ENCODE measurements around the gene IDH3G. TPM values are rescaled to one million over a fixed set of nuclear protein-coding genes. Genes with fewer than 3 reads are reported as not detected.

The IDH3G gene
- total and polyA plus RNA-seq, 2 of the 8 experiments (the other 6 are each of a cell fraction or from before 2014, with no cell fraction given), result 39.4 to 66.7 TPM

- no peaks in the 10 kb centered on the region for H3K27me3 ChIP-seq (replicated peaks in 1 of 4; ENCODE audit: control insufficient read depth in 3 of 4, extremely low read depth in 1 of 4, insufficient read depth in 3 of 4, low read length in 3 of 4)
- no peaks in the 10 kb centered on the region for H3K9me3 ChIP-seq (ENCODE audit: insufficient read depth in 2 of 2, low read depth in 1 of 2, low read length in 1 of 2)
- no peak overlapping the region for H2BK15ac ChIP-seq (ENCODE audit: low read length)
- H3K18ac ChIP-seq (ENCODE audit: extremely low read depth, low read length), result no peak overlapping the region
- no peaks in the 10 kb centered on the region for H3K23me2 ChIP-seq (ENCODE audit: low read depth, low read length)
- H2BK5ac ChIP-seq (ENCODE audit: low read depth, low read length), result no peak overlapping the region
- peaks cover 0 to 5% (median 2%) of the 10 kb centered on the region in 4 experiments; a peak in 3 of 7 replicates for H3K4me1 ChIP-seq (replicated peaks in 1 of 4; ENCODE audit: control insufficient read depth in 3 of 4, insufficient read depth in 4 of 4, low read length in 3 of 4)
- FAIRE-seq (no peak), DNase-seq (ENCODE audit: low read depth in 1 of 2, low spot score in 2 of 2) (no peak)
- H3K27ac ChIP-seq (ENCODE audit: low read depth, low read length), result no peak overlapping the region
- ChIA-PET POLR2A (ENCODE audit: partially characterized antibody) (interaction anchor here (1.1 kb wide), 1 partner anchor 12 kb away, joined by 3 read pairs; no protein-coding TSS in a partner anchor), CTCF (ENCODE audit: partially characterized antibody) (interaction anchor here (0.6 kb wide), 1 partner anchor 175 kb away, joined by 3 read pairs; no protein-coding TSS in a partner anchor)
- no peak overlapping the region for H3K14ac ChIP-seq (ENCODE audit: insufficient read length)
- H3K56ac ChIP-seq (replicated peaks; ENCODE audit: insufficient read length, low read depth, low read length), result no peak overlapping the region
- no peaks in the 10 kb centered on the region for H3K79me2 ChIP-seq (ENCODE audit: control insufficient read depth in 1 of 2, insufficient read depth in 2 of 2, low read length in 2 of 2)
- H2BK20ac ChIP-seq (ENCODE audit: low read length), result no peak overlapping the region
- no peaks in the 10 kb centered on the region for H3K79me1 ChIP-seq (ENCODE audit: low read depth, low read length)
- H4K5ac ChIP-seq (ENCODE audit: insufficient read length, low read depth, low read length), result no peak overlapping the region
- H4K91ac ChIP-seq (replicated peaks; ENCODE audit: insufficient read length, low read length), result no peak overlapping the region
- no peak overlapping the region for H3K4me2 ChIP-seq (ENCODE audit: insufficient read depth in 1 of 2, low read depth in 2 of 2, low read length in 2 of 2)
- H2BK120ac ChIP-seq (replicated peaks; ENCODE audit: low read depth, low read length), result no peak overlapping the region
- no peak overlapping the region for H3K9ac ChIP-seq (replicated peaks in 1 of 4; ENCODE audit: extremely low read depth in 1 of 4, low read depth in 3 of 4, low read length in 3 of 4)
- no peak overlapping the region for H4K8ac ChIP-seq (ENCODE audit: extremely low read depth, insufficient read depth, low read length)
- 90% methylated on average over 20 of the region's 25 CpGs; no CpG with 5 or more reads in 1 of the 2 experiments for WGBS, 2 experiments (ENCODE audit: extremely low coverage in 1 of 2, insufficient coverage in 1 of 2, insufficient read length in 1 of 2, insufficient replicate concordance in 2 of 2, low coverage in 1 of 2, low lambda C conversion rate in 2 of 2, missing lambda C conversion rate in 1 of 2)
- no peaks in the 10 kb centered on the region for H3K36me3 ChIP-seq (ENCODE audit: control insufficient read depth in 2 of 4, insufficient read depth in 4 of 4, low read length in 3 of 4)
- H3K4me3 ChIP-seq (ENCODE audit: extremely low read depth in 1 of 4, insufficient read depth in 2 of 4, low read depth in 3 of 4, low read length in 4 of 4), result no peak overlapping the region
- H2BK12ac ChIP-seq (ENCODE audit: low read depth, low read length), result no peak overlapping the region
- no peak overlapping the region for H3K23ac ChIP-seq (ENCODE audit: insufficient read length)
- no peaks in the 10 kb centered on the region for H4K20me1 ChIP-seq (replicated peaks in 1 of 2; ENCODE audit: control insufficient read depth in 1 of 2, insufficient read depth in 2 of 2, low read length in 2 of 2)
- H2AFZ ChIP-seq (ENCODE audit: low read length), result no peak overlapping the region
- no peak overlapping the region for H2AK5ac ChIP-seq (ENCODE audit: low read depth, low read length)
- no peak overlapping the region for H3K4ac ChIP-seq (replicated peaks; ENCODE audit: insufficient read length, low read depth, low read length)
- TF ChIP-seq BCL11A (IDR thresholded peaks at IDR 0.05; ENCODE audit: low read depth in 2 of 2, low read length in 2 of 2) (no peak), FOSL1 (IDR thresholded peaks at IDR 0.05; ENCODE audit: insufficient read depth, low read depth, low read length) (no peak), BRCA1 (IDR thresholded peaks at IDR 0.05; ENCODE audit: low read depth, low read length) (no peak), NRF1 (IDR thresholded peaks at IDR 0.05; ENCODE audit: low read depth, low read length) (no peak), POLR2A (IDR thresholded peaks at IDR 0.05; ENCODE audit: control extremely low read depth in 1 of 2, low read depth in 2 of 2, low read length in 2 of 2) (no peak)
These were observed 24.1 kb downstream of the IDH3G start for GRCh38 chrX:153769865-153770600.

All from H1 (cell line).